GM21717 (cell line): Measurements from ENCODE around the gene CDV3.

Source experiments
- ATAC-seq: cut with Tn5 transposase; IDR thresholded peaks from one replicate; pipeline ENCODE4 v1.9.1; 2021; ENCODE audit warnings: mild to moderate bottlenecking, moderate library complexity; ENCODE audit not compliant: unreplicated experiment

Gene CDV3

DNA sequence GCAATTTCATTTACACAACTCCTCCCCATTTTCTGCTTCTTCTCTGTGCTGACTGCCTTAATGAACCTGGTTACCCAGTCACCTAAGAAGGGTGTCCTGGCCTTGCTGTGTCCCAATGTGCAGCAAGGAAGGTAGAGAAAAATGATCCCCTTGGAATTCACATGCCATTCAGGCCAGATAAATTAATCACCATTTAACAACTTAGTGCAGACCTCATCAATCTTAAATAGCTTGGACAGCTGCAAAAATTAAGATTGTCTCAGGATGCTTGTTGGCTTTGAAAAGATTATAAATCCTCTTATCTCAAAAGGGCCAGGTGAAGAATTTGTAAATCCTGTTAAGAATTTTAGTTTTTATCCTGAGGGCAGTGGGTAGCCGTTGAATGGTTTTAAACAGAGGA lies 9.7 kb upstream of the CDV3 start:
- no peak for ATAC-seq

DNA sequence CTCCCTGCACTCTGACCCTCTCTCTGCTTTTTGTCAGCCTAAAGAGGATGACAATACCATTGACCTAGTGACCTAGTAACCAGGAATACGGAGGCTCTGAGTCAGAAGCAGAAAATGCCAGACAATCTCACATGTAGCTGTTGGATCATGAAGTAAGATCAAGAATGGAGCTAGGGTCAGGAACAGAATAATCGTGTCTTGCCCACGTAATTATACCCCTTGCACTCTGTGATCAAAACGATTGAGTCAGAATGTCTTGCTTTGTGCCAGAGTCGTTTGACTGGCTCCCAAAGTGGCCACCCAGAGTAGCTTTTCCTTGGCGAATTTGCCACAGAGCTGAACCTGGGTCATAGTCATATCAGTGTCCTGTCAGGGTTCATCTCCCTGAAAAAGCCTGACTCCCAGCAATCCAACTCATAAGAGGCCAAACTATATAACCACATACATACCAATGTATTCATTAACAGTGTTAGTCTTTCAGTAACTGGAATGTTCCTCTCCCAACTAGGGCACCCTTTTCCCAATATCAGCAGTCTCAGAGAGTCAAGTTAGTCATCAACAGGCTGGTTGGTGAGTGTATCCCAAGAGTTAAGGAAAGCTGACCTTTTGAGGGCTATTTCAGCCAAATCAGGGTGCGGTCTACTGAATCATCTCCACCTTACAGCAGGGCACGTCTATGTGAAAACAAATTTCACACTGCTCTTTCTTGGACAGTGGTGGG lies 5.0 kb upstream of the CDV3 start:
- ATAC-seq = no peak

DNA sequence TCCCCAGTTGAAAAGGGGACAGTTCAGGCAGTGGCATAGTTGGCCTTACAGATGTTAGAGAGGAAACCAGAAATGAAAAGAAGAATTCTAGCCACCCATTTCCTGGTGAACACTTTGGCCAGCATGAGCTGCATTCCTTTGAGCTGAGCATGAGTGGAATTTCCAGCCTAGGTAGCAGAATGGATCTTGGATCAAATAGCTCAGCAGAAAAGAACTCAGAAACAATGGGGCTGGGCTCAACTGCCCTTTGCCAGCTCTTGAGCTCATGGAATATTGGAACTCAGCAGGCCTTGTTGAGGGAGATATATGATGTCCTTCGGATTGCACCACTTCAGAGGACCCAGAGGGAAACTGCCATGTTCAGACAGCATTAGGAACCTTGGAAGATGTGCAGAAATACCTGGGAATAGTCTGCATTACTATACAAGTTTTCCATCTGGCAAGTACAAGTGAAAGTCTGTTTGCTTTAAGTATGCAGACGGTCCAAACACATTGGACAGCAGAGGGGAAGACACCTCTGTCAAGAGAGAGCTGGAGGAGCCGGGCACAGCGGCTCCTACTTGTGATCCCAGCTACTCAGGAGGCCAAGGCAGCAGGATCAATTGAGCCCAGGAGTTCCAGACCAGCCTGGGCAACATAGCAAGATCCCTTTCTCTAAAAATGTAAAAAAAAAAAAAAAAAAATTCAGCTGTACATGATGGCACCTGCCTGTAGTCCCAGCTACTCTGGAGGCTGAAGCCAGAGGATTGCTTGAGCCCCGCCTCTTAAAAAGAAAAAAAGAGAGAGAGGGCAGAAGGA lies 3.1 kb upstream of the CDV3 start:
- no peak for ATAC-seq

DNA sequence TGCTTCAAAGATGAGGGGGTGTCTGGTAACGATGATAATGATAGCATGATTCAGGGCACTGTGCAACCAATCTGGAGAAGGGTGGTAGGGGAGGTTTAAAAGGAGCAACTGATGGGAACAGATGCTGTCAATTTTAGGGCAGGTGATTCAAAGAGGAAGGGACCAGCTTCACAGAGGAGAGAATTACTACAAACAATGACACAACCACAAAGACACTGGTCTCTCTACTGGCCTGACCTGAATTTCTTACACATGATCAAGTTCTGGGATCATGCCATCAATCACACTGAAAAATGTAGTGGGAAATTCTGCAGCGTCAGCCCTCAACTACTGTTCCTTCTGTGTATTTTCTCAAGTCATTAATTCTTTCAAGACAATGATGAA lies 2.6 kb upstream of the CDV3 start:
- ATAC-seq = no peak

DNA sequence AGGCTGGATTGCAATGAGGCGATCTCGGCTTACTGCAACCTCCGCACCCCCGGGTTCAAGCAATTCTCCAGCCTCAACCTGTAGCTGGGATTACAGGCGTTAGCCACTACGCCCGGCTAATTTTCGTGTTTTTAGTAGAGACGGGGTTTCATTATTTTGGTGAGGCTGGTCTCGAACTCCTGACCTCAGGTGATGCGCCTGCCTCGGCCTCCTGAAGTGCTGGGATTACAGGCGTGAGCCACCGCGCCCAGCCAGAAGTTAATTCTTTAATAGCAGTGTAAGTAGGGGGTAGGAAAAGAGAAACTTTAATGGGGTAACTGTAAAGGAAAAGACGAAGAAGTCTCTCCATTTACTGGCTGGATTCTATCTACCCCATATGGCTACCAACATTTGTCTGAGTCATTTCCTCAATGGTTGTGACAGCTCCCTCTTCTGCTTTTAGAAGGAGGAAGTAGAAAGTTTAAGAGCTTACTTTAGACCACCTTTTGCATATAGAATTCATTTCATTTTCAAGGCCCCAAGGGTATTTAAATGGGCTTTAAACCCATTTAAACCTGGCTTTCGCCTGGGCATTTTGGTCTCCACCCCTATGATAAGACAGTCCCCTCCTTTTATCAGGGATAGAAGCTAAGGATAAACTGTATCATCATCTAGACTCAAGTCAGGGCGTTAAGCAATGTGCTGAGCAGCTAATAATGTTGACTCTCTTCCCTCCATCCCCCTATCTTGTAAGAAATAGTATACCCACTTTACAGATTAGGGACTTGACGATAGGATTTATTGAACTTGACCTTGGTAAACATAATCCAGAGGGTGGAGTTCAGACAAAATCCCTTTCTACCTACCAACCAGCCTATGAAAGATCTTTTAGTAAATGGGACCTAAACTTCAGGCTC lies 1.1 kb upstream of the CDV3 start:
- no peak for ATAC-seq

DNA sequence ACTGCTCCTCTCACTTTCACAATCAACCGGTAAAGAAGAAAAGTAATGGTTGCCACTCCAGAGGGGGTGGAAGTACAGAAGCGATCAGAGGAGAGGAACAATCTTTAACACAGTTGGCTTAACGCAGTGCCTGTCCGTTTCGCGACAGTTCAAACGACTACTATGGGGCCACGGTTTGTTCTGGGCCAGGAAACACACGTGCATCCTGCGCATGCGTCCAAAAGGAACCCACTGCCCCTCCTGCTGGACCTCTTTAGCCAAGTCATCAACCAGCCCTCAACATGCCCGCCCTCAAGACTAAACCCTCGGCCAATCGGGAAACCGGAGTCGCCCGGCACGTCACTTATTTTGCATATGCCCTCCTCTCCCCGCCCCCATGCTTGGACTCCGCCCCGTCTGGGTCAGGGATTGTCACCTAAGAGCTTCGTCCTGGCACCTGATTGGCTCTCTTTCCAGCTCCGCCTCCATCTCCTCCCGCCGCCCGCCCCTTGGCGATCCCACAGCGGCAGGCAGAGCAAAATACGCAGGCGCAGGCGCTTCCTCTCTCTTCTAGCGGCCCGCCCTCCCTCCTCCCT lies 345 bp upstream of the CDV3 start:
- peak; percentile 72 for ATAC-seq

DNA sequence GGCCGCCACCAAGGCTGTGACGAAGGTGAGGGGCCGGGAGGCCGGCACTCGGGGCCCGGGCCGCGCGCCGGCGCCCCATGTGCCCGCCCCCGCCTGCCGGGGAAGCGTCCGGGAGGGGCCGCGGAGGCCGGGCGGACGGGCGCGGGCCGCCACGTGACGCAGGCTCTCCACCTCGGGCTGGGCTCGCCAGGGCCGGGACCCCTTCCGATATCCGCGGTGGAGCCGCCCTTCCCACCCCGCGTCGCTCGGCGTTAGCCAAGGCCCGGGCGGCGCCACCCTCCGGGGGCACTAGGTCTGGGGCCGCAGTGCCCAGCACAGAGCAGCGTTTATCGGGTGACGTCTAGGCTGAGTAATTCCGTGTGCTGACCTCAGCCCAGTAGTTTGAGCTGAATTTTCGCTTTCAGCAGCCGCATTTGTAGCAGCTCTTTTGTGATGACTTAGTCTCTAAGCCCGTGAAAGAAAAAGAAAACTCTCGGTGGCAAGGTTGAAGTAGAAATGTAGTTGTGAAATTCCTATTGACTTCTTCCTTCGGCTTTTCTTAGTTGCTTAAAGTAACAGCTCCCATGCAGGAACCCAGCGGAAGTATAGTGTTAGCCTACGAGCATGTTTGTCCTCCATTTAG lies 885 bp downstream of the CDV3 start:
- ATAC-seq = peak; percentile 41

DNA sequence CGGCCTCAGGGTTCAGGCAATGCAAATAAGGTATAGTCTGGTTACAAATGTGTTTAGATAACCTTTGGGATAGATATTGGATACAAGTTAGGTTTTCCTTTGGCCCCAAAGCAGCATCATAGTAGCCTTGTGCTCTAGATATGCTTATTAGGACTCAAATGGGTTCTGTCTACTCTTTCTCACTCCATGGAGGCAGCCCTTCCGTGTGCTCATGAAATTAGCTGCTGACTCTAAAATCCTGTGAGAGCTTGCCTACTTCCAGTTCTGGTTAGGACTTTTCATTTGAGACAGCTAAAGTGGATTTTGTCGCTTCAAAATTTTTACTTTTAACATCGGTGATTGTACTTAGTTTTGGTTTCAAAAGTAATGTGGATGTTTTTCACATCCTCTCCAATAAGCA lies 1.6 kb downstream of the CDV3 start:
- no peak for ATAC-seq

DNA sequence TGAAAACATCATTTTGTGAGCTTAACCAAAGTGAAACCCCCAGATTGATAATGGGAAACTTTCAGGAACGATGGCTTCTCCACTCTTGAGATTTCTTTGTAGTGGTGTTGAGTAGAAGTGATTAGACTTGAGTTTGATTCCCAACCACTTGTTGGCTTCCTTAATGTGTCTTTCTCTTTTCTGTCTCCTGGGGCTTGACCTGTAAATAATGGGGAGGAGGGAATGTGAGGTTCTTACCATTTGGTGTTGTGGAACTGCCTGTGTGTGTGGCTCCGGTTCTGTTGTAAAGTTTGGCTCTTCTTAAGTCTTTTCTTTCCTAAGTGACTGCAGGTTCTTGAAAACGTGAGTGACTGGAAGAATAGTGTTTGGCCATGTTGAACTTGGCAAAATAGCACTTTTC lies 2.7 kb downstream of the CDV3 start:
- no peak for ATAC-seq

DNA sequence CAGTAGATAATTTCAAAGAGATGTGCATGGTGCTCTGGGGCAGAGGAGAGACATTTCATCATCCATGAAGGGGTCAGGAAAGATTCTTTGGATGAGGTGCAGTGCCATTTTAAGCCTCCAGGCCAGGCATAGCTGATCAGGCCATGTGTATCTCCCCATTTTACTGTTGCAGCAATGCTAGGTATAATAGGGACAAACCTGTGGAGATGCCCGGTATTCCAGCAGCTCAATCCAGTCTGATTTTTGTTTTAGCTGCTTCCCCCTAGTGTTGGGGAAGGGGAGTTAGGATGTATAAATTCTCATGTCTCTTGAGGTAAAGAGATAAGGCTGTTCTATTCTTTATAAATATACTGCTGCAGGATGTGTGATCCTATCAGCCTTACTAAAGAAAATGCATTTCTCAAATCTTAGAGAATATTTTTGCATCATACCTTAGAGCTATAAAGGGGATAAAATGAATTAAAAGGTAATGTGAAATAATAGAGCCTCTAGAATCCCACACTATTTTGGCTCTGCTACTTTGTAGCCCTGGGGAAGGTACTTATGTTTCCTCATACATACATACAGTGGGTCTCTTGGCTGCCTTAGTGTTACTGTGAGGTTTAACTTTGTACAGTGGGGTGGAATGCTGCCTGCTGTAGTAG lies 5.2 kb downstream of the CDV3 start:
- no peak for ATAC-seq

DNA sequence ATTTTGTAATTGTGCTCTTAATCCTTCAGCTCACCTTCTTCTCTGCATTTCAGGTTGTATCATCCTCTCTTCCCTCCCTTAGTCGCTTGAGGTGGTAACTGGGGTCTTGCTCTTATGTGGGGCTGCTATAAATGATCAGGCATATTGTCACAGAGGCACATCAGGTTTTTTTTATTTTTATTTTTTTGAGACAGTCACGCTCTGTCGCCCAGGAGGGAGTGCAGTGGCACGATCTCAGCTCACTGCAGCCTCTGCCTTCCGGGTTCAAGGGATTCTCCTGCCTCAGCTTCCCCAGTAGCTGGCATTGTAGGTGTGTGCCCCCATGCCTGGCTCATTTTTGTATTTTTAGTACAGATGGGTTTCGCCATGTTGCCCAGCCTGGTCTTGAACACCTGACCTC lies 9.9 kb downstream of the CDV3 start:
- ATAC-seq = no peak

DNA sequence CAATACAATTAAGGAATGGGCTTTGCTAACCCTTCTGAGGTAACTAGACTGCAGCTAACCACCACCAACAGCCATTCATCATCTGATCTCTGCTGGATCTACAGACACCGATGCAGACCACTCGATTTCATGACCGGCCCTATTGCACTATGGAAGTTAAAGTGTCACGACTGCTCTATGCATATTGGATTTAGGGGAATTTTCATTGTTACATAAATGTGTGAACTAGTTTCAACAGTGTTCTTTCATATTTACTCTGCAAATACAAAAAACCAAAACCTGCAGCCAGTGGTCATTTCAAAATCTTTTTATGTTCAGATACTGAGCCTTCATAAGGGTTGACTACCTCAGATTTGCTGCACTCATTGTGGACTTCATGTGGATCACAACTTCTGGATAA lies 14.5 kb downstream of the CDV3 start:
- ATAC-seq = no peak

DNA sequence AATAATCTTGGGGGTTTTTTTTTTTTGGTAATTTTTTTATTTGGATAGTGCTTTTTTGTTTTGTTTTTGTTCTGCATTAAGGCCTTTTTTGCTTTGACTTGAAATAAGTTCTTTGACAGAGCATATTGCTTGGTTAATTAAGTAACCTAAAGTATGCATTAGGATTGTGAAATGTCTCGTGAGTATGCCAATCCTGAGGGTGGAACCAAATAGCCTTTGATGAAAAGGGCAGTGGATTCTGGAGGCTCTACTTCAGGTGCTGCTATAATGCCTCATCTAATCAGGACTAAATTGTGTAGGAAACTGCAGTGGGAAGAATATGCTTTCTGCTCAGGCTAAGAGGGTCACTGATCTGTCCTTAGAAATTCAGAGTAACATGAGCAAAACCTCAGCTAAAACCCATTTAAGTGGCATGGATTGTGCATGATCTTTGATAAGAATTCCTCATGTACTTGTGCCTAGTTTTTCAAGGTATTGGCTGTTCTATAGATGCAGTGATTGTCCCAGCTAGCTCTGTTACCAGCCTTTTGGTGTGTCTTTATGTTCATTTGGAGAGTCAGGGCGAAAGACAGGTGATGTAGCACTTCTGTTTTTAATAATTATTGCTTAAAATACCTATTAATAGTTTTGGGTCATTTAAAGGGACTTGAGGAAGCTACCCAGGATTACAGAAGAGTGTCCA lies 15.4 kb downstream of the CDV3 start:
- ATAC-seq = no peak

DNA sequence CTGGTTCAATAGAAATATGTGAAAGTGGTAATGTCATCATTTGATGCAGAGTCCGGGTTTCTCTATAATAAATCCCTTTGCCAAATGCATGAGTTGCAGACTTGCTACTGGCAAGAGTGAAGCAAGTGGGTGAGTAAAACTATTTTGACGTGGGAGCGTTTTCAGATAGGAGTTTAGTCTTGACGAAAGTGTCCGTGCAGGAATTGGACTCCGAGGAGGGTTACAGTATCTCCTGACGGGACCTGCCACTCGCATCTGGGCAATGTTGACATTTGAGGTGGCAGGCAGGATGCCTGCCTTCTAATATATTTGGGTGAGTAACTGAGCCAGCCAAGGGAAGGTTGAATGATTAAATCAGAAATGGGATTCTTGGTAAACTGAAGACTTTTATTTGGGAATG lies 16.0 kb downstream of the CDV3 start:
- no peak for ATAC-seq

DNA sequence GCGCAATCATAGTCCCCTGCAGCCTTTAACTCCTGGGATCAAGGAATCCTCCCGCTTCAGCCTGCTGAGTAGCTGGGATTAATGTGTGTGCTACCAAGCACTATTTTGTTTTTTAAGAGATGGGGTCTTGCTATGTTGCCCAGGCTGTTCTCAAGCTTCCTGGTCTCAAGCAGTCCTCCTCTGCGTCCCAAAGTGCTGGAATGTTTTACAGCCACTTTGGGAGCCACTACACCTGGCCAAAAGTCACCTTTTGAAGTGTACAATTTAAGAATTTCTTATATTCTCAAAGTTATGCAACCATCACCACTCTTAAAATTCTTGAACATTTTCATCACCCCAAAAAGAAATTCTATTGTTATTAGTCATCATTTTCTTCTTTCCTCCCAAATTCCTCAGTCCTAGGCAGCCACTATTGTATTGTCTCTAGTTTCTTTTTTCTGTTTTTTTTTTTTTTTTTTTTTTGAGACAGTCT lies 17.8 kb downstream of the CDV3 start:
- no peak for ATAC-seq

DNA sequence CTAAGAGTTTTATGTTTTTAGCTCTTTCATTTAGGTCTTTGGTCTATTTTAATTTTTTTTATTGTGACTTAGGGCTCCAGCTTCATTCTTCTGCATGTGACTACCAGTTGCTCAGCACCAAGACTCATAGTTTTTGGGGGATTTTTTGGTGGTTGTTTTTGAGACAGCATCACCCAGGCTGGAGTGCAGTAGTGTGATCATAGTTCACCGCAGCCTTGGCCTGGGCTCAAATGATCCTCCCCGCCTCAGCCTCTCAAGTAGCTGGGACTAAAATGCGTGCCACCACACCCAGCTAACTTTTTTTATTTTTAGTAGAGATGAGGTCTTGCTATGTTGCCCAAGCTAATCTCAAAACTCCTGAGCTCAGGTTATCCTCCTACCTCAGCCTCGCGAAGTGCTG lies 19.4 kb downstream of the CDV3 start:
- no peak for ATAC-seq

DNA sequence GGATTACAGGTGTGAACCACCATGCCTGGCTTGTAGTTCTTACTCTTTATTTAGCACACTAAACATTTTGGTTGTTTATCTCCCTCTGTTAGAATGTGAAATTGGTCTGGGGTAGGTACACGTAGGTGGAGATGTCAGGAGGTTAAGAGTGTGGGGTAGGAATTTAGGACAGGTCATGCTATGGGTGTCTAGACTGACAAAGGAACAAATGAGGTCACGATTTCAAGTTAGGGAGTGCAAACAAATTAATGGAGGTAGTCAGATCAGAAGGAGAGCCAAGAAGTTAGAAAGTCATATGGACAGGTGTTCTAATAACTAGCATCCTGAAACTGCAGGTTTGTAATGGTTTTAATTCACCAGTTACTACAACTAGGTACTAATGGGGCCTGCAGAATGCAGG lies 19.8 kb downstream of the CDV3 start:
- no peak for ATAC-seq

DNA sequence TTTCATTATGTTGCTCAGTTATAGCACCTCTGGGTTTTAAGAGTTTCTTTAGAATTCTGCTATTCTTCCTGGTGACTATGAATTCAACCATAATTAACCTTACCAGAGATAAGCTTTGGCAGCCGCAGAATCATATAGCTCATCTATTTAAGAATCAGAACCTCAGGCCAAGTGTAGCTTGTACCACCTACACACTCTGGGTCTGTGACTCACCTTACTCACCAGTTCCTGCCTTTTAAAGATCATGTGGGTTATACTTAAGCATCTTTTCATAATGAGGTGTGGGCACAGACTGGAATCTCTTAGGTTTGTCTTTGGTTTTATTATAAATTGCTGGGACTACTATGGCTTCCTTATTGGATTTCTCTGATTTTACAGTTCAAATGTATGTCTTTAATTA lies 21.9 kb downstream of the CDV3 start:
- no peak for ATAC-seq

DNA sequence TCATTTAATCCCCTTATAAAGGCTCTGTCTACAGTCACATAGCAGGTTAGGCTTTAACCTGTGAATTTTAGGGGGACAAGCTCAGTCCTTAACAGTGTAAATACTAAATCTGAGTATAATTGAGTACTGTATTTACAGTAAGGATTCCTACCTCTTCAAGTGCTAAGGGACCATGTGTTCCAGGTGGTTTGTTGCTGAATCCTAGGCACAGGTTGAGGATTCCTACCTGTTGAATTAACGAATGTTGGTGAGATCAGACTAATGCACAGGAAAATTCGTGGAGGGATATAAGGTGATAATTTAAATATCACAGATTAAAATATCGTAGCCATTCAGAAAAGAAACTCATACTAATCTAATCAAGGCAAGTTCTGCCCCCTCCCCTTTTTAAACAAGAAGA lies 24.9 kb downstream of the CDV3 start:
- no peak for ATAC-seq

DNA sequence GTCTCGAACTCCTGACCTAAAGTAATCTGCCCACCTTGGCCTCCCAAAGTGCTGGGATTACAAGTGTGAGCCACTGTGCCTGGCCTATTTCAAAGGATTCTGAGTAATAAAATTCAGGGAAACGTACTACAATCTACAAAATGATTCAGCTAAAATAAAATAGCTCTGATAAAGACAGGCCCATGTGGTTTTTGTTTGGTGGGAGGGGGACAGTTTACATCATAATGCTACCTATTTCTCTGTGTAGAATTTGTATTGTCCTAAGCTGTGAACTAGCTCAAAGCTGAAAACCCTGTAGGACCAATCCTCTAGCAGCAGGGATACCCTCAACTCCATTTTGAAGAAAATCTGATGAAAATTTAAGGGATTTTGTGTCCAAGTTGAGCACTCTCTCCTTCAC lies 25.8 kb downstream of the CDV3 start:
- ATAC-seq = no peak
